Measurements from ENCODE around the gene AJM1. TPM values are rescaled to one million over a fixed set of nuclear protein-coding genes. Genes with fewer than 3 reads are reported as not detected.
"Not testable (repeated sequence)": the region's sequence is repeated elsewhere in the genome, so short reads cannot be mapped to it uniquely, and the experiment has no call there.

AJM1 gene
- total RNA-seq: 10 to 100 TPM in 2 of 3 donors, 1 to 10 TPM in 1; 7.4 to 21.6 (median 16.4) TPM
- long read RNA-seq, donor 1, full-length matches to known transcripts: 19 of 22 reads
- long read RNA-seq, donor 1, partial matches to known transcripts: 0 of 22 reads
- long read RNA-seq, donor 1, other reads (novel, unspliced or antisense): 3 of 22 reads
- long read RNA-seq, donor 2, full-length matches to known transcripts: 1 of 1 reads
- long read RNA-seq, donor 2, partial matches to known transcripts: 0 of 1 reads
- long read RNA-seq, donor 2, other reads (novel, unspliced or antisense): 0 of 1 reads

DNA sequence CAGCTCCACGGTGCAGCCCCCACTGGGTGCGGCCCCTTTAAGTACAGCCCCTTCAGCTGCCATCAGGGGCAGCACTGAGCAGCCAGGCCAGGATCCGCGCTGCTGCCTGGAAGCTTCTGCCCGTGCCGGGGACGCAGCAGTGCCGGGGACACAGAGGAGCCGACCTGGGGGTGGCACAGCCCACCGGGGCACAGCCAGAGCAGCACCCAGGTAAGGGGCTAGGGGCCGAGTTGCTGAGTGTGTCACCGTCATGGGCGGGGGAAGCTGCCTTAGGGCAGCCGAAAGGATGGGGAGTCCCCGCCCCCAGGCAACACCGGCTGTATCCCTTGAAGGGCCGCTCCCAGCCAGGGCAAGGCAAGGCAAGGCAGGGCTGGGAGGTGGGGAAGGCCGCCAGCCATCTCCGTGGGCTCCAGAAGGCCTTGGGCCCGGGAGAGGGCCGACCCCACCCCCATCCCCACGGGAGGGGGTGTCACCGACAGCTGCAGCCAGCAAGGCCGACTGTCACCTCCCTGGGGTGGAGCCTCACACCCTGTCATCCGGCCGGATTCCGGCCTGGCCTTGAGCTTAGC is at the start of gene AJM1:
Gene AJM1 (plus strand): TSS at position 99 of the 569 bp plus-strand sequence. CDS start 1,937 bp downstream, outside the sequence.
- peaks cover 47% of the 10 kb centered on the region for H3K4me1 ChIP-seq (ENCODE audit: low read depth)
- intact Hi-C loops (cut with DNase I, micrococcal nuclease): not testable (repeated sequence)

DNA sequence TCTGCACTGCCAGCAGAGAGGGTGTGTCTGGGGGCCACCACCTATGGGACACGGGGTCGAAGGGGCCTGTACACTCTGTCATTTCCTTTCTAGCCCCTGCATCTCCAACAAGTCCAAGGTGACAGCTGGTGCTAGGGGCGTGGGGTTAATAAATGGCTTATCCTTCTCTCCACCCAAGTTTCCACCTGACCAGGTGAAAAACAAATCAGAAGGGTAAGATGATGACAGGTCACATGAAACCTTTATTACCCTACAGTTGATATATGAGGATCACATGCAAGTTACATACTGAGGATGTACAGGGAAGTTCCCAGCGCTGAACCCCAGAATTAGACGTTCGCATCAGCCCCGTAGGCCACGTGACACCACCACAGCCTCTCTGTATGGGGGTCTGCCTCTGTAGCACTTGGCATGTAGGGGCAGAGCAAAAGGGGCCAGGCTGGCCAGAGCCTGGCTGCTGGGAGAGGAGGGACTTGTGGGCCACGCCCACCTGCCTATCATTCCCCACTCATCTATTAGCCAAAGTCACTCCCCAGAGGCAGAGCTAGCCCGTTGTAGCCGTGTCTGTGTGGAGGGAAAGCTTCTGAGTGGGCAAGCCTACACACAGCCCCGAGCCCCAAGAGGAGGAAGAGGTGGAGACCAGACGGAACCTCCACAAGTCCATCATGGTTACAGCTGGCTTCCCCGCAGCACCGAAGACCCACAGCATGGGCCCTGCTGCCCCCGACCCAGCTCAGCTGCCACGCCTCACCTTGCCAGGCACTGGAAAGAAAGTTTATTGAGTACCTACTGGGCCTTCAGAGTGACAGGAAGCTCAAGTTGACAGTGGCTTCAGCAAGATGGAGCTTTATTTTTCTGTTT is 49.0 kb upstream of the AJM1 start:
- DNase-seq: peak; percentile 62 to 71 (median 69)
- Histone ChIP-seq H3K4me1 (ENCODE audit: low read depth) (peaks cover 49% of the 10 kb centered on the region), H3K9me3 (no peaks in the 10 kb centered on the region), H3K36me3 (ENCODE audit: low read depth) (peaks cover 3% of the 10 kb centered on the region), H3K4me3 (no peak overlapping the region)
- intact Hi-C loops (cut with DNase I, micrococcal nuclease): no loop called here
- TF ChIP-seq, protein P1, sequence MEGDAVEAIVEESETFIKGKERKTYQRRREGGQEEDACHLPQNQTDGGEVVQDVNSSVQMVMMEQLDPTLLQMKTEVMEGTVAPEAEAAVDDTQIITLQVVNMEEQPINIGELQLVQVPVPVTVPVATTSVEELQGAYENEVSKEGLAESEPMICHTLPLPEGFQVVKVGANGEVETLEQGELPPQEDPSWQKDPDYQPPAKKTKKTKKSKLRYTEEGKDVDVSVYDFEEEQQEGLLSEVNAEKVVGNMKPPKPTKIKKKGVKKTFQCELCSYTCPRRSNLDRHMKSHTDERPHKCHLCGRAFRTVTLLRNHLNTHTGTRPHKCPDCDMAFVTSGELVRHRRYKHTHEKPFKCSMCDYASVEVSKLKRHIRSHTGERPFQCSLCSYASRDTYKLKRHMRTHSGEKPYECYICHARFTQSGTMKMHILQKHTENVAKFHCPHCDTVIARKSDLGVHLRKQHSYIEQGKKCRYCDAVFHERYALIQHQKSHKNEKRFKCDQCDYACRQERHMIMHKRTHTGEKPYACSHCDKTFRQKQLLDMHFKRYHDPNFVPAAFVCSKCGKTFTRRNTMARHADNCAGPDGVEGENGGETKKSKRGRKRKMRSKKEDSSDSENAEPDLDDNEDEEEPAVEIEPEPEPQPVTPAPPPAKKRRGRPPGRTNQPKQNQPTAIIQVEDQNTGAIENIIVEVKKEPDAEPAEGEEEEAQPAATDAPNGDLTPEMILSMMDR (IDR thresholded peaks at IDR 0.05): no peak
- ATAC-seq: peak; percentile 0

More for the DNA sequence above, at the start of gene AJM1:
- DNase-seq: peak; percentile 83 to 89 (median 85)
- not testable (repeated sequence) for H3K9me3 ChIP-seq; H3K36me3 ChIP-seq (ENCODE audit: low read depth); H3K4me3 ChIP-seq
- TF ChIP-seq, protein P1 (IDR thresholded peaks at IDR 0.05): peak; percentile 90
- ATAC-seq: peak; percentile 67

DNA sequence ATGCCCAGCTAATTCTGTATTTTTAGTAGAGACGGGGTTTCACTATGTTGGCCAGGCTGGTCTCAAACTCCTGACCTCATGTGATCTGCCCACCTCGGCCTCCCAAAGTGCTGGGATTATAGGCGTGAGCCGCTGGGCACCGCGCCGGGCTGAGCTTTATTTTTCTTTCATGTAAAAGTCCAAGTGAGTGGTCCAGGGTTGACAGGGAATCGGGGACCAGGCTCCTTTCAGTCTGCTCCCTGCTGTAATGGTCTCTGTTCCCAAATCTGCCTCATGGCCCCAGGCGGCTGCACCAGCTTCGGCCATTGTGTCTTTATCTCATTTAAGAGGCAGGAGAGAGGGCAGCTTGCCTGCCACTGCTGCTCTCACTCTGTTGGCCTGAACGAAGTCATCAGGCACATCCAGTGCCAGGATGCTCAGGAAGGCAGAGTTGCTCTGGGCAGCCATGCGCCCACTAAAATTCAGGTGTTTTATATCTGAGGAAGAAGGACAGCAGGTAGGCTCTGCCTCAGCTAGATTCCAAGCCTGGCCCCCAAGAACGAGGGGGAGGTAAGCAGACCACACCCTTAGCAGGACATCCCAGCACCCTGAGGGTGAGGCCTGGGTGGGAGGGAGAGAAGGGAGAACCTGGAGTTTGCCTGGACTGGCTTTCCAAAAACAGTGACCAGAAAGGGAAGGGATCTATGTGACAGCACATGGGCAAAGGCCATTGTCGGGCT is 47.8 kb upstream of the AJM1 start:
- DNase-seq: no peak
- intact Hi-C loops (cut with DNase I, micrococcal nuclease): no loop called here
- TF ChIP-seq, protein P1 (IDR thresholded peaks at IDR 0.05): no peak
- Histone ChIP-seq H3K36me3 (ENCODE audit: low read depth) (peaks cover 3% of the 10 kb centered on the region), H3K4me1 (ENCODE audit: low read depth) (peaks cover 57% of the 10 kb centered on the region), H3K9me3 (no peaks in the 10 kb centered on the region), H3K4me3 (no peak overlapping the region)
- ATAC-seq: no peak

DNA sequence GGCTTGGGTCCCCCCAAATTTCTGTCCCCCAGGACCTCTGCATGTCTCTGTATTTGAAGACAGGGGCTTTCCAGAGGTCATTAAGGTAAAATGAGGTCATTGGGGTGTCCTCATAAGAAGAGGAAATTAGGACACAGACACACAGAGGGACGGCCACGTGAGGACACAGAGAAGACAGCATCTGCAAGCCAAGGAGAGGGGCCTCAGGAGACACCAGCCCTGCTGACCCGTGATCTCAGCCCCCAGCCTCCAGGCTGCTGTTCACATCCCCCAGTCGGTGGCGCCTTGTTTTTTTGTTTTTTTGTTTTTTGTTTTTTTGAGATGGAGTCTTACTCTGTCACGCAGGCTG is 47.3 kb upstream of the AJM1 start:
- Histone ChIP-seq H3K4me1 (ENCODE audit: low read depth) (peaks cover 57% of the 10 kb centered on the region), H3K4me3 (no peak overlapping the region)
- intact Hi-C loops (cut with DNase I, micrococcal nuclease): no loop called here

More for the DNA sequence above, 47.3 kb upstream of the AJM1 start:
- TF ChIP-seq, protein P1 (IDR thresholded peaks at IDR 0.05): no peak
- H3K36me3 ChIP-seq (ENCODE audit: low read depth): peaks cover 3% of the 10 kb centered on the region
- no peaks in the 10 kb centered on the region for H3K9me3 ChIP-seq
- no peak for DNase-seq
- ATAC-seq: no peak

All from mucosa of descending colon (tissue), 3 donors.